ENCODE data around the gene TRAPPC2. TPM values are rescaled to one million over a fixed set of nuclear protein-coding genes. Genes with fewer than 3 reads are reported as not detected.

Gene TRAPPC2
- total and polyA plus RNA-seq, 8 donors = 5.7 to 37.9 (median 13.2) TPM

- DNase-seq = no peak
- Histone ChIP-seq H3K27ac (no peak overlapping the region), H3K27me3 (no peaks in the 10 kb centered on the region), H3K4me3 (no peak overlapping the region), H3K36me3 (peaks cover 0 to 13% (median 5%) of the 10 kb centered on the region in 4 donors), H3K4me1 (peaks cover 0 to 19% (median 7%) of the 10 kb centered on the region in 4 donors), H3K9me3 (no peaks in the 10 kb centered on the region)
- 71 to 82% (median 77%) methylated on average over 3 of the region's 3 CpGs for WGBS, 5 donors
- intact Hi-C loops (cut with DNase I; ENCODE audit: low total_unique reads) = no loop called here
- TF ChIP-seq POLR2AphosphoS5 (IDR thresholded peaks at IDR 0.05) (no peak), CTCF (IDR thresholded peaks at IDR 0.05) (no peak), EP300 (IDR thresholded peaks at IDR 0.05) (no peak), POLR2A (IDR thresholded peaks at IDR 0.05) (no peak)
Measured at GRCh38 chrX:13666836-13667235, 67.6 kb downstream of the TRAPPC2 start.

- peak overlapping the region in 2 of 5 donors; percentile 3 to 27 for H3K27ac ChIP-seq
- no peaks in the 10 kb centered on the region for H3K27me3 ChIP-seq
- no peaks in the 10 kb centered on the region for H3K9me3 ChIP-seq
- H3K4me3 ChIP-seq = no peak overlapping the region
- no peak for DNase-seq
- intact Hi-C loops (cut with DNase I; ENCODE audit: low total_unique reads) = no loop called here
- H3K36me3 ChIP-seq = peaks cover 0 to 13% (median 6%) of the 10 kb centered on the region in 4 donors
- peaks cover 0 to 19% (median 8%) of the 10 kb centered on the region in 4 donors for H3K4me1 ChIP-seq
- 65 to 80% (median 78%) methylated on average over 3 of the region's 3 CpGs for WGBS, 5 donors
- TF ChIP-seq CTCF (IDR thresholded peaks at IDR 0.05) (no peak), POLR2A (IDR thresholded peaks at IDR 0.05) (no peak), EP300 (IDR thresholded peaks at IDR 0.05) (no peak), POLR2AphosphoS5 (IDR thresholded peaks at IDR 0.05) (no peak)
Measured at GRCh38 chrX:13664020-13664419, 70.4 kb downstream of the TRAPPC2 start.

GRCh38 chrX:13662355-13662791, 72.0 kb downstream of the TRAPPC2 start:
- Histone ChIP-seq H3K4me1 (peaks cover 0 to 17% (median 2%) of the 10 kb centered on the region in 4 donors), H3K27ac (peak overlapping the region in 3 of 5 donors; percentile 46 to 68 (median 53)), H3K27me3 (no peaks in the 10 kb centered on the region), H3K9me3 (no peaks in the 10 kb centered on the region), H3K4me3 (peak overlapping the region in 2 of 4 donors; percentile 9 to 15), H3K36me3 (peaks cover 0 to 13% (median 6%) of the 10 kb centered on the region in 4 donors)
- DNase-seq = peak in 1 of 2 donors; percentile 41
- WGBS, 5 donors = 60 to 80% (median 77%) methylated on average over 6 of the region's 6 CpGs
- intact Hi-C loops (cut with DNase I; ENCODE audit: low total_unique reads) = no loop called here
- TF ChIP-seq POLR2AphosphoS5 (IDR thresholded peaks at IDR 0.05) = no peak
- TF ChIP-seq EP300 (IDR thresholded peaks at IDR 0.05) = no peak
- no peak for TF ChIP-seq CTCF (IDR thresholded peaks at IDR 0.05)
- TF ChIP-seq POLR2A (IDR thresholded peaks at IDR 0.05) = no peak

Other genes with a start within 250 kb of the TRAPPC2 start
- gene EGFL6, start 165.0 kb downstream of the TRAPPC2 start, total RNA-seq = 1 to 10 TPM in 1 of 5 donors, not detected in 4; 6.4 TPM
- gene EGFL6, start 165.0 kb downstream of the TRAPPC2 start, polyA plus RNA-seq = 1 to 10 TPM in 2 of 3 donors, under 1 TPM in 1; 0.92 to 2.7 (median 2.4) TPM
- gene TCEANC, start 81.5 kb downstream of the TRAPPC2 start, total RNA-seq = 10 to 100 TPM in 2 of 5 donors, 1 to 10 TPM in 3; 3.2 to 25.7 (median 5.9) TPM
- gene TCEANC, start 81.5 kb downstream of the TRAPPC2 start, polyA plus RNA-seq = 1 to 10 TPM; 1.2 to 3.8 (median 1.2) TPM
- gene RAB9A, start 45.5 kb downstream of the TRAPPC2 start, total RNA-seq = 10 to 100 TPM in 3 of 5 donors, 1 to 10 TPM in 2; 2.6 to 55.1 (median 10.4) TPM
- 10 to 100 TPM; 12.4 to 33.6 (median 26.6) TPM for gene RAB9A, start 45.5 kb downstream of the TRAPPC2 start, polyA plus RNA-seq
- gene OFD1, start 128 bp upstream of the TRAPPC2 start, total RNA-seq = 100 to 1,000 TPM in 1 of 5 donors, 10 to 100 TPM in 4; 15.6 to 144 (median 49.2) TPM
- 10 to 100 TPM; 46.3 to 53.1 (median 49.8) TPM for gene OFD1, start 128 bp upstream of the TRAPPC2 start, polyA plus RNA-seq
- gene GPM6B, start 82.5 kb upstream of the TRAPPC2 start, total RNA-seq = 10 to 100 TPM in 4 of 5 donors, under 1 TPM in 1; 0.29 to 67.9 (median 11.2) TPM
- 1 to 10 TPM; 1.1 to 5.8 (median 3.1) TPM for gene GPM6B, start 82.5 kb upstream of the TRAPPC2 start, polyA plus RNA-seq